Measurements from ENCODE around the gene ARID1B.

The ARID1B gene

GRCh38 chr6:156752666-156753301, 24.4 kb upstream of the ARID1B start:
- Histone ChIP-seq H3K27ac (ENCODE audit: insufficient read depth, low read length, poor library complexity, severe bottlenecking) (no peak overlapping the region), H3K4me1 (ENCODE audit: control insufficient read depth, insufficient read depth, low read length, poor library complexity, severe bottlenecking) (no peaks in the 10 kb centered on the region), H3K9me3 (ENCODE audit: control insufficient read depth, low read length) (no peaks in the 10 kb centered on the region), H3K36me3 (ENCODE audit: control insufficient read depth, insufficient read depth, low read length) (no peaks in the 10 kb centered on the region), H3K4me3 (ENCODE audit: insufficient read depth, low read depth, low read length, poor library complexity, severe bottlenecking) (no peak overlapping the region), H3K27me3 (replicated peaks; ENCODE audit: control insufficient read depth, insufficient read depth, low read length, poor library complexity, severe bottlenecking) (no peaks in the 10 kb centered on the region)
- no peak for DNase-seq

- H3K27me3 ChIP-seq (replicated peaks; ENCODE audit: control insufficient read depth, insufficient read depth, low read length, poor library complexity, severe bottlenecking) = peaks cover 5% of the 10 kb centered on the region
- H3K9me3 ChIP-seq (ENCODE audit: control insufficient read depth, low read length) = no peaks in the 10 kb centered on the region
- no peak overlapping the region for H3K27ac ChIP-seq (ENCODE audit: insufficient read depth, low read length, poor library complexity, severe bottlenecking)
- H3K4me3 ChIP-seq (ENCODE audit: insufficient read depth, low read depth, low read length, poor library complexity, severe bottlenecking) = no peak overlapping the region
- no peak for DNase-seq
- no peaks in the 10 kb centered on the region for H3K4me1 ChIP-seq (ENCODE audit: control insufficient read depth, insufficient read depth, low read length, poor library complexity, severe bottlenecking)
- H3K36me3 ChIP-seq (ENCODE audit: control insufficient read depth, insufficient read depth, low read length) = no peaks in the 10 kb centered on the region
Observed at GRCh38 chr6:156756630-156757610, 20.3 kb upstream of the ARID1B start.

GRCh38 chr6:156757849-156758248, 19.3 kb upstream of the ARID1B start:
- H3K4me1 ChIP-seq (ENCODE audit: control insufficient read depth, insufficient read depth, low read length, poor library complexity, severe bottlenecking) = no peaks in the 10 kb centered on the region
- H3K27me3 ChIP-seq (replicated peaks; ENCODE audit: control insufficient read depth, insufficient read depth, low read length, poor library complexity, severe bottlenecking) = peaks cover 5% of the 10 kb centered on the region
- no peak overlapping the region for H3K27ac ChIP-seq (ENCODE audit: insufficient read depth, low read length, poor library complexity, severe bottlenecking)
- no peaks in the 10 kb centered on the region for H3K36me3 ChIP-seq (ENCODE audit: control insufficient read depth, insufficient read depth, low read length)
- no peak overlapping the region for H3K4me3 ChIP-seq (ENCODE audit: insufficient read depth, low read depth, low read length, poor library complexity, severe bottlenecking)
- H3K9me3 ChIP-seq (ENCODE audit: control insufficient read depth, low read length) = no peaks in the 10 kb centered on the region
- DNase-seq = no peak

GRCh38 chr6:156760377-156760776, 16.8 kb upstream of the ARID1B start:
- no peak overlapping the region for H3K4me3 ChIP-seq (ENCODE audit: insufficient read depth, low read depth, low read length, poor library complexity, severe bottlenecking)
- no peak overlapping the region for H3K27ac ChIP-seq (ENCODE audit: insufficient read depth, low read length, poor library complexity, severe bottlenecking)
- no peaks in the 10 kb centered on the region for H3K9me3 ChIP-seq (ENCODE audit: control insufficient read depth, low read length)
- DNase-seq = no peak
- peaks cover 5% of the 10 kb centered on the region for H3K27me3 ChIP-seq (replicated peaks; ENCODE audit: control insufficient read depth, insufficient read depth, low read length, poor library complexity, severe bottlenecking)
- no peaks in the 10 kb centered on the region for H3K4me1 ChIP-seq (ENCODE audit: control insufficient read depth, insufficient read depth, low read length, poor library complexity, severe bottlenecking)
- no peaks in the 10 kb centered on the region for H3K36me3 ChIP-seq (ENCODE audit: control insufficient read depth, insufficient read depth, low read length)

GRCh38 chr6:156762547-156762946, 14.6 kb upstream of the ARID1B start:
- Histone ChIP-seq H3K4me1 (ENCODE audit: control insufficient read depth, insufficient read depth, low read length, poor library complexity, severe bottlenecking) (no peaks in the 10 kb centered on the region), H3K27me3 (replicated peaks; ENCODE audit: control insufficient read depth, insufficient read depth, low read length, poor library complexity, severe bottlenecking) (peaks cover 5% of the 10 kb centered on the region), H3K9me3 (ENCODE audit: control insufficient read depth, low read length) (no peaks in the 10 kb centered on the region), H3K27ac (ENCODE audit: insufficient read depth, low read length, poor library complexity, severe bottlenecking) (no peak overlapping the region), H3K4me3 (ENCODE audit: insufficient read depth, low read depth, low read length, poor library complexity, severe bottlenecking) (no peak overlapping the region), H3K36me3 (ENCODE audit: control insufficient read depth, insufficient read depth, low read length) (no peaks in the 10 kb centered on the region)
- no peak for DNase-seq

GRCh38 chr6:156765117-156765516, 12.1 kb upstream of the ARID1B start:
- H3K27me3 ChIP-seq (replicated peaks; ENCODE audit: control insufficient read depth, insufficient read depth, low read length, poor library complexity, severe bottlenecking) = no peaks in the 10 kb centered on the region
- no peak for DNase-seq
- H3K4me1 ChIP-seq (ENCODE audit: control insufficient read depth, insufficient read depth, low read length, poor library complexity, severe bottlenecking) = no peaks in the 10 kb centered on the region
- H3K4me3 ChIP-seq (ENCODE audit: insufficient read depth, low read depth, low read length, poor library complexity, severe bottlenecking) = no peak overlapping the region
- H3K27ac ChIP-seq (ENCODE audit: insufficient read depth, low read length, poor library complexity, severe bottlenecking) = no peak overlapping the region
- no peaks in the 10 kb centered on the region for H3K36me3 ChIP-seq (ENCODE audit: control insufficient read depth, insufficient read depth, low read length)
- no peaks in the 10 kb centered on the region for H3K9me3 ChIP-seq (ENCODE audit: control insufficient read depth, low read length)

- DNase-seq = no peak
- Histone ChIP-seq H3K4me3 (ENCODE audit: insufficient read depth, low read depth, low read length, poor library complexity, severe bottlenecking) (no peak overlapping the region), H3K4me1 (ENCODE audit: control insufficient read depth, insufficient read depth, low read length, poor library complexity, severe bottlenecking) (no peaks in the 10 kb centered on the region), H3K27ac (ENCODE audit: insufficient read depth, low read length, poor library complexity, severe bottlenecking) (no peak overlapping the region), H3K36me3 (ENCODE audit: control insufficient read depth, insufficient read depth, low read length) (no peaks in the 10 kb centered on the region), H3K27me3 (replicated peaks; ENCODE audit: control insufficient read depth, insufficient read depth, low read length, poor library complexity, severe bottlenecking) (no peaks in the 10 kb centered on the region), H3K9me3 (ENCODE audit: control insufficient read depth, low read length) (no peaks in the 10 kb centered on the region)
Observed at GRCh38 chr6:156767603-156768467, 9.3 kb upstream of the ARID1B start.

- no peaks in the 10 kb centered on the region for H3K36me3 ChIP-seq (ENCODE audit: control insufficient read depth, insufficient read depth, low read length)
- no peaks in the 10 kb centered on the region for H3K27me3 ChIP-seq (replicated peaks; ENCODE audit: control insufficient read depth, insufficient read depth, low read length, poor library complexity, severe bottlenecking)
- no peak overlapping the region for H3K4me3 ChIP-seq (ENCODE audit: insufficient read depth, low read depth, low read length, poor library complexity, severe bottlenecking)
- H3K4me1 ChIP-seq (ENCODE audit: control insufficient read depth, insufficient read depth, low read length, poor library complexity, severe bottlenecking) = no peaks in the 10 kb centered on the region
- H3K27ac ChIP-seq (ENCODE audit: insufficient read depth, low read length, poor library complexity, severe bottlenecking) = no peak overlapping the region
- H3K9me3 ChIP-seq (ENCODE audit: control insufficient read depth, low read length) = no peaks in the 10 kb centered on the region
- DNase-seq = no peak
Observed at GRCh38 chr6:156771047-156771446, 6.1 kb upstream of the ARID1B start.

GRCh38 chr6:156771761-156772160, 5.4 kb upstream of the ARID1B start:
- H3K4me1 ChIP-seq (ENCODE audit: control insufficient read depth, insufficient read depth, low read length, poor library complexity, severe bottlenecking) = no peaks in the 10 kb centered on the region
- H3K27ac ChIP-seq (ENCODE audit: insufficient read depth, low read length, poor library complexity, severe bottlenecking) = no peak overlapping the region
- DNase-seq = no peak
- no peaks in the 10 kb centered on the region for H3K36me3 ChIP-seq (ENCODE audit: control insufficient read depth, insufficient read depth, low read length)
- H3K27me3 ChIP-seq (replicated peaks; ENCODE audit: control insufficient read depth, insufficient read depth, low read length, poor library complexity, severe bottlenecking) = no peaks in the 10 kb centered on the region
- H3K4me3 ChIP-seq (ENCODE audit: insufficient read depth, low read depth, low read length, poor library complexity, severe bottlenecking) = no peak overlapping the region
- H3K9me3 ChIP-seq (ENCODE audit: control insufficient read depth, low read length) = no peaks in the 10 kb centered on the region
